ENCODE results near the gene MYO1E.
"Not testable (repeated sequence)": the region's sequence is repeated elsewhere in the genome, so short reads cannot be mapped to it uniquely, and the experiment has no call there.

The MYO1E gene

DNA sequence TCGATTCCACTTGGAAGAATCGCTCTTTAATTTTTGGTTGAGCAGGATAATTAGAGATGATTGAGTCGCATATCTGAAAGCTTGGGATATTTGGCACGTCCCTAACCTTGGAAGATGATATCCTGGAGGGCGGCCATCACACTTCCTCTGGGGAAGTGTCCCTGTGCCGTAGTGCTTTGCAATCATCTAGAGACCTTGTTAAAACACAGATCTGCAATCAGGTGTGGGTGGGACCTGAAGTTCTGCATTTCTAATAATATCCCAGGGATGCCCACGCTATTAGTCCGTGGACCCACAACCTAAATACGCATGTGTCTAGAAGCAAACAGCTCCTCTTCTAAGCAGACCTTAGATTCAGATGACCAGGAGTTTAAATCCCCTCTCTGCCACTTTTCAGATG, 20.5 kb downstream of the MYO1E start:
- no peak for DNase-seq (ENCODE audit: low read depth in 2 of 2)

DNA sequence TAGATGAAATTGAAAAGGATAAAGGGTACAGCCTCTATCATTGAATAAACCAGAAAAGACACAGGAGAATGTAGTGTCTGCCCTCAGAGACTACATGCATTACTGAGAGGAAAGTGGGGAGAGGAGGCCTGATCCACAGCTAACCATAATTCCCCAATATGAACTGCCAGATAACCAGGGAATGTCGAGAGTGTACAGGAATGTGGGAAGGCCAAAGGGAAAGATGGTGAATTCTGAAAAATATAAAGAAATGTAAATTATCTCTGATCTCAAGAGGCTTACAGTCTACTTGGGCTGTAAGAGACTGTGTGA, 22.3 kb downstream of the MYO1E start:
- DNase-seq (ENCODE audit: low read depth in 2 of 2): no peak

DNA sequence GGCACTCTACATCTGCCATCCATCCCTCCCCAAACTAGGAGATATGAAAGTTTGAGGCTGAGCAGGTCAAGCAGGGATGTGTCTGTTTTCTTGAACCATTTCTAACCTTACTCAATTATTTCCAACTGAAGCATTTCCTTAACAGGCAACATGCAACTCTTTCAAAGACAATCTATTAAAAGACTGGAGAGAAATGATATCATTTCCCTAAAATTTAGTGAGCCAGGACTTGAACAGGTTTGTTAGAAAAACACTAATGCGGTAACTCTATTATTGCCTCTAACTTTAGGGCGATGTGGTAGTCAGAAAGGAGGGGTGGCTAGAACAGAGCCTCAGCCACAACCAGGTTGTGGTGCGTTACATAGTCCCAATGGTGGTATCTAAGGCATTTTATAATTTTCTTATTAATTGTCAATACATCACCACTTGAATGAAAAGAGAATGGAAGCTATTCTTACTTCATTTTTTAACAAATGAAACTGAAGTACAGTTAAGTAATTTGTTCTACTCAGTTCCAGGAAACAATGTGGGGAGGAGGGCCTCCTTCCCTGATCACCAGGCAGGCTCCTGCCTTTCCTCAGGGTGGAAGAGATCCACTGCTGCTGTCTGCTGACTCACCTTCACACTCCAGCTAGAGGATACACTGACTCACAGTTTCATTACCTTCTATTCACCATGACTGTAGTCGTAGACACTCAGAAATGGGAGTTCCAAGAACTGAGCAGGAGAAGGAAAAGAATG, 22.8 kb downstream of the MYO1E start:
- peak; percentile 71 to 74 for DNase-seq (ENCODE audit: low read depth in 2 of 2)

DNA sequence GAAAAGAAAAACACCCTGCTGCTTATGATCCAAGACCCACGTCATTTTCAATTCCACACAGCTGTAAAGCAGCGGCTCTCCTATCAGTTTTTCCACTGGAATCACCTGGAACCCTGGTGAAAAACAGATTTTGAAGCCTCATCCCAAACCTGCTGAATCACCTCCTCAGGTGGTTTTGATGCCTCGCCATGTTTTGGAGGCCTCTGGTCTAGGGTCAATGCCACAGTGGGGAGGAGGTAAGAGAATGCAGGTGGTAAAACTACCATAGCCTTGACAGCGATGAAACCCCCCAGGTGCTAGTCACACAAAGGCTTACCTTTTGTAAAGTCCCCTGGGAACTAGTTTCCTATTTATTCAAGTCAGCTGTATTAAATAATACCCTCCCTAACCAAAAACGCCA, 24.8 kb downstream of the MYO1E start:
- no peak for DNase-seq (ENCODE audit: low read depth in 2 of 2)

DNA sequence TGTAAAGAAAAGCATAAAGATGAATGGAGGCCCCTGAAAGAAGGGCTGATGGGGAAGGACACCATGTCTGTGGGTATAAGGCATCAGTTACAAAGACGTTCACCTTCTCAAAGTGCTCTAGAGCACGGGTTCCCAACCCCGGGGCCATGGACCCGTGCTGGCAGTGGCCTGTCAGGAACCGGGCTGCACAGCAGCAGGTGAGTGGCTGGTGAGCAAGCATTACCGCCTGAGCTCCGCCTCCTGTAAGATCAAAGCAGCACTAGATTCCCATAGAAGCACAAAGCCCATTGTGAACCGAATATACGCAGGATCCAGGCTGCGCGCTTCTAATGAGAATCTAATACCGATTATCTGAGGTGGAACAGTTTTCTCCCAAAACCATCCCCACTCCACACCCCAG, 25.7 kb downstream of the MYO1E start:
- no peak for DNase-seq (ENCODE audit: low read depth in 2 of 2)

DNA sequence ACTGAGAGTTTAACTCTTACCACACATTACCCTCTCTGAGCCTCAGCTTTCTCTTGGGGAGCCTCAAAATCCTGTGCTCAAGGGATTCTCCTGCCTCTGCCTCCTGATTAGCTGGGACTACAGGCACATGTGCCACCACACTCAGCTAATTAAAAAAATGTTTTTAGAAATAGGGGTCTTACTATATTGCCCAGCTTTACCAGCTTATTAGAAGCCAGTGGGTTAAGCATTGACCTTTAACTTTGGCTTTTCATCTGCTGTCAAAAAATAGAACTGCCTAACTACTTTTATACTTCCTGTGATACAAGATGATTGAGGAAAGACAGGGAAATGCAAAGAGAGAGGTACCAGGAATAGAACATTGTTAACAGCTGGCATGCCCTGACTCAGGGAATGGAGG, 27.3 kb downstream of the MYO1E start:
- DNase-seq (ENCODE audit: low read depth in 2 of 2): no peak

DNA sequence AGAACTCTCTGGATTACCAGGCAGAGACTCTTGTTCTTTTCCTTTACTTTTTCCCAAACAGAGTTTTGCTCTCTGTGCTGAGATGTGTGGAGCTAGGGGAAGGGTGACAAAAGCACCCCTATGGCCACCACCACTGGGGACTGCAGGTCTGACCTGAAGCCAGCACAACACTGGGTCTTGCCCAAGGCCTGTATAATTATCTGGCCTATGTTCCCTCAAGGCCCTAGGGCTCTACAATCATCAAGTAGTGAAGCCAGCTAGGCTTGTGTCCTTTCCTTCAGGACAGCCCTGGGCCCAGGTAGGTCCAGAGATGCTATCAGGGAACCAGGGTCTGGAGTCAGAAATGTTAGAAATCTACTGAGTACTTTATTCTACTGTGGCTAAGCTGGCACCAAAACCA, 28.4 kb downstream of the MYO1E start:
- DNase-seq (ENCODE audit: low read depth in 2 of 2): no peak

DNA sequence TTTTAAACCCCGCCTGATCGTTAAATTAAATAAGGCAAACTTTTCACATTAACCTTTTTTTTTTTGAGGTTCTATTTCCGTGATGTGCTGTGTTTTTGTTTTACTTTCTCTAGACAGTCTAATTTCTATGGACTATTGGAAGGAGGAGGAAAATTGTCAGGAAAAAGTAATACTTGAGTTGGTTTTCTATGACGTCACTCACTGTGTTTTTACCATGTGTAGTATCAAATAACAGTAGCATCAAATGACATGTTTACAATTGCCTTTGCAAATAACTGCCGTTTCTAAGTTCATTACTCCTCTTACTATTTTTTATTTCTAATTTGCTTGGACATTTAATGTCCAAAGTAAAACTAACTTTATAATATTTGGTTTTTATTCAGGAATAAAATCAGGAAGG, 32.3 kb downstream of the MYO1E start:
- DNase-seq (ENCODE audit: low read depth in 2 of 2): no peak

DNA sequence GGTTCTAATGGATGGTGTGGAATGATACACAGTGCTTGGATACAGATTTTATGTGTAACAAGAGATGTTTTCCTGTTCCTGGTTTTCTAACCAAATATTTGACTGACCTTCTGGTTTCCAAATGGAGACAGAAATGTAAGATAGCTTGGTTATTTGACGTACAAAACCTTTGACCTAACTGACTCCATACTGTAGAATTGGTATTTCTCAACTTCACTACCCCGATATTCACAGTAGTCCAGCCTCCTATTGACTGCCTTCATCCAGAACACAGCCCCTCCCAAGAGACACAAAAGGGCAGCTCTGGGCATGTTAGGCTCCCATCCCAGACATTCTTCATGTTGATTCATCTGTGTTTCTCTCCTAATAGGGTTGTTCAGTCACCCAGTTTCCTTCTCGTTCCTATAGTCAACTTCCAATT, 33.4 kb downstream of the MYO1E start:
- DNase-seq (ENCODE audit: low read depth in 2 of 2): no peak

DNA sequence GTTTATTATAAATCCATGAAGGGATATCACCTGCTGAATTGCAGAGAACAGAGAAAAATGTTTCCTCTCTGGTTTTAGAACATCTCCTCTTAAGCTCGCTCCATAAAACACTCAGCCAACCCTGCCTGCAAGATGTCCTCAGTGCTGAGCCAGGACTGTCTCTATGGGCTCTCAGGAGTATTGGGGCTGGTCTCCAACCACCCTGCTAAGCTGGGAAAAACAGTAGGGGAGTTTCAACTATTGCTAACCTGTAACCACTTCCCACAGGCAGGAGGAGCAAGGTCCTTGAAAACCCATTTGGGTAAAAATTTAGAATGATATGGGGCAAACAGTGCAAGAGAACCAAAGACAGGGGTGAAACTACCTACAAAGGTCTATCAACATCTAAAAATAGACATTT, 34.3 kb downstream of the MYO1E start:
- DNase-seq (ENCODE audit: low read depth in 2 of 2): no peak

DNA sequence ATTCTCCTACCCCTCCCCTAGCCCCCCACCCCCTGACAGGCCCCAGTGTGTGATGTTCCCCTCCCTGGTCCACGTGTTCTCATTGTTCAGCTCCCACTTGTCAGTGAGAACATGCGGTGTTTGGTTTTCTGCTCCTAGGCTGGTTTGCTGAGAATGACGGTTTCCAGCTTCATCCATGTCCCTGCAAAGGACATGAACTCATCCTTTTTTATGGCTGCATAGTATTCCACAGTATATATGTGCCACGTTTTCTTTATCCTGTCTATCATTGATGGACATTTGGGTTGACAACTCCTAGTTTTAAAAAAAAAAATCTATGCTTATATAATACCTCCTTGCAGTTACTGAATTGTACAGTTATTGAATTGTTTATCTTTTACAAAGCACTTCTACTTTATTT, 35.9 kb downstream of the MYO1E start:
- not testable (repeated sequence) for DNase-seq (ENCODE audit: low read depth in 2 of 2)

DNA sequence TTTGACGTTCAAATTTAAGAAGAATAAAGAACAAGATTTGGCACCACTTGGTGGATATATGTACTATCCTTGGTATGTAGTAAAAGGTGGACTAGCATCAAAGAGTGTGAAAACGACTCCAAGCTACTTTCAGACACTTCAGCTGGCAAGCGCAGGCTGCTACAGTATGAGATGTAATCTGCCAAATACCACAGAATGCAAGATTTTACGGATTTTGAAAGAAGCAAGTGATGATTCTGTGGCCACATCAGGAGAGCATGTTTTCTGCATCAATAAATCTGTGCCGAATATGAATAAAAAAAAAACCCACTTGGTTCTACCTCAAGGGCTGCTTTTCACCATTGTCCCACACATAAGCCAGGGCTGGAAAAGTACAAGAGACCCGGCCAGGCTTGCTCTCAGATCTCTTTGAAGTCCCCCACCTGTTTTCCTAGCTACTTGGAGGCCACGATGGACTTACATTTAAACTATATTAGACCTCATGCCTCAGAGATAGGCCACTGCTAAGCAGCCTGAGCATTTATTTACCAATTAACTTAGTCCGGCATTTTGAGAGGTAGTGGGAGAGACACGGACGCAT, 37.4 kb downstream of the MYO1E start:
- no peak for DNase-seq (ENCODE audit: low read depth in 2 of 2)

DNA sequence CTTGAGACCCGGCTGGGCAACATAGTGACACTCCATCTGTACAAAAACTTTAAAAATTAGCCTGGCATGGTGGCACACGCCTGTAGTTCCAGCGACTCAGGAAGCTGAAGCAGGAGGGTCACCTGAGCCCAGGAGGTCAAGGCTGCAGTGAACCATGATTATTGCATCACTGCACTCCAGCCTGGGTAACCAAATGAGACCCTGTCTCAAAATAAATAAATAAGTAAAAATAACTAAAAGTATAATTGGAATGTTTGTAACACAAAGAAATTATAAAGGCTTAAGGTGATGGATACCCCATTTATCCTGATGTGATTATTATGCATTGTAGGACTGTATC, 38.6 kb downstream of the MYO1E start:
- DNase-seq (ENCODE audit: low read depth in 2 of 2): no peak

DNA sequence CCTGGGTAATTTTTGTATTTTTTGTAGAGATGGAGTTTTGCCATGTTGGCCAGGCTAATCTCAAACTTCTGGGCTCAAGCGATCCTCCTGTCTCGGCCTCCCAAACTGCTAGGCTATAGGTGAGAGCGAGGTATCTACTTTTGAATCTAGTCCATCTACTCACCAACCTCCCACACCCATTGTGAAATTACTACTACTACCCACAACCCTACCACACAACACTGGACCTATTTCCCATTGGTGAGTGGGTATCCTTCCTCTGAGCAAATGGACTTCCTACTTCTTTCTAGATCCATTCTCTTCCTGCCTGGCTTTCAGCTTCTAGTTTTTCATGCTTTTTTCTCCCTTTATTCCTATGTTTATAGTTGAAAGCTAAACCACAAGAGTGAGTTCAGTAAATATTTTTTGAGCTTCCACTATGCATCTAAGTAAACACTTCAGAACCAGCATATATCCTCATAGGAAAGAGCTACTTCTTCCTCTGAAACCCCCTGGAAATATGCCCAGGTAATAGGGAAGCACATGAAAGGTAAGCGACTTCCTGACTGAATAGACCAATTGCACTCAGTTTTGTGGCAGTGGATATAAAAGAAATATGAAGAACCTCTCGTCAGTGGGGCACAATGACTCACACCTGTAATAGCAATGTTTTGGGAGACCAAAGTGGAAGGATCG, 39.1 kb downstream of the MYO1E start:
- no peak for DNase-seq (ENCODE audit: low read depth in 2 of 2)

DNA sequence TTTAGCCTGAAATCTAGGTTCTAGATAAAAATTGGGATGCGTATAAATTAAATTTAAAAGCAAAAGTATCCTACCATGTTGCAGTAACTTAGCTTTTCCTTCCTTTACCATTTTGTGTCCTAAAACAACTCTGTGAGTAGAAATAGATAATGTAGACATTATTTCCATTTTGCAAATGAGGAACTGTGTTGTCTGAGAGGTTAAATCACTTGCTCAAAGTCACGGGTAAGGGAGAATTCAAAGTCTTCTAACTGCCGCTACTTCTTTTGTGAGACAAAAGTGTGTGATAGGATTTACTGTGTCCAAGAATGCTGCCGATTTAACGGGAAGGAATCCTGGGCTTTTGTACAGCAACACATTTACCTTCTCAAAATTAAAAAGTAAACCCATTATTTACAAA, 40.7 kb downstream of the MYO1E start:
- DNase-seq (ENCODE audit: low read depth in 2 of 2): no peak

DNA sequence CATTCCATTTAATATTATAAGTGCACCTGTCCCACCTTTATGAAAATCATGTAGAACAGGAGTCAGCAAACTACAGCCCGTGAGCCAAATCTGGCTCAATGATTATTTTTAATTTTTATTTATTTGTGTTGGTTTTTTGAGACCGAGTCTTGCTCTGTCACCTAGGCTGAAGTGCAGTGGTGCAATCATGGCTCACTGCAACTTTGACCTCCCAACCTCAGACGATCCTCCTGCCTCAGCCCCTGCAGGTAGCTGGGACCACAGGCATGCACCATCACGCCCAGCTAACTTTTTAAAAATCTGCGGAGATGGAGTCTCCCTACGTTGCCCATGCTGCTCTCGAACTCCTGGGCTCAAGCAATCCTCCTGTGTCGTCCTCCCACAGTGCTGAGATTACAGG, 42.0 kb downstream of the MYO1E start:
- DNase-seq (ENCODE audit: low read depth in 2 of 2): no peak

DNA sequence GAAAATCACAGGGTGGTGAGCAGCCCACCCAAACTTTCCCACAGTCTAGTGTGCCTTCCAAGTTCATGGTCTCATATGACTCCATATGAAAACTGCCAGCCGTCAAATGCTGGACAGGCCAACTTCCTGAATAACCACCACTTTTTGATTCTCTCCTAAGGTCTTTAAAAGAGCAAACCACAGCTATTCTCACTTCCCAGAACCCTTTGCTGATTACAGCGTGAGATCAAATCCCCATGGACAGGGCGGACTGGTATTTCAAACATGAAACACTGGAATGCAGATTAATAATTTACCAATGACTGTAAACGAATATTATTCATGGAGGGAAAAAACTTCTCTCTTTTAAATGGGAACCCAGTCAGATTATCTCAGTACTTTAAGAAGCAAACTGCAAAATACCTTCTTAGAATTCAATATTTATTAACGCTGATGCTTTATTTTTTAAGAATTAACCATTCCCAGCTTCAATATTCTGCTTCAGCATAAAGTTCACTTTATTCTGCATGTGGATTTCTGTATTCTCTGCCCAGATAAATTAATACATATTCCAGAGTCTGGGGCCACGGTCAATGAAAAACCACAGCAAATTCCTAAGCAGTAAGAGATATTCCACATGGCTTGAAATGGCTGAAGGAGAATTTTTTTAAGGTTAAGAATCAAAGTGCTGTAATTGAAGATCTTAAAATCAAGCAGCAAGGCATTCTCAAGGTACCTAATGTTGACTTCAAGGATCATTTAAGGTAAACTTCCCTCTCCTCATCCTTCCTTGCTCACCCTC, 42.9 kb downstream of the MYO1E start:
- DNase-seq (ENCODE audit: low read depth in 2 of 2): peak; percentile 82 to 84

DNA sequence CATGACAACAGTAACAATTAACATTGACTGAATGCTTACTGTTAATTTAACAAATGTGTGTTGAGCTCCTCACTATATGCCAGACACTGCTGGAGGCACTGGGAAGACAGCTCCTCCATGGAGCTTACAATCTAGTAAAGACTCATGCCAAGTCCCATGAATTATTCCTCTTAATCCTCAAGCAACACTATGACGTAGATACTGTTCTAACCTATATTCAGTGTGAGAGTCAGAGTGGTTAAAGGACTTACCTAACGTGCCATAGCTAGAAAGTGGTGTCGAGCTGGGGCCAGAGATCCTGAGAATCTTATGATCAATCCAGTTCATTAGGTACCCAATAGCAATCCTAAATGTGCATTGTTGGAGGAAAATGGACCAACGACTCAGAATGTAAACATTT, 43.6 kb downstream of the MYO1E start:
- no peak for DNase-seq (ENCODE audit: low read depth in 2 of 2)

DNA sequence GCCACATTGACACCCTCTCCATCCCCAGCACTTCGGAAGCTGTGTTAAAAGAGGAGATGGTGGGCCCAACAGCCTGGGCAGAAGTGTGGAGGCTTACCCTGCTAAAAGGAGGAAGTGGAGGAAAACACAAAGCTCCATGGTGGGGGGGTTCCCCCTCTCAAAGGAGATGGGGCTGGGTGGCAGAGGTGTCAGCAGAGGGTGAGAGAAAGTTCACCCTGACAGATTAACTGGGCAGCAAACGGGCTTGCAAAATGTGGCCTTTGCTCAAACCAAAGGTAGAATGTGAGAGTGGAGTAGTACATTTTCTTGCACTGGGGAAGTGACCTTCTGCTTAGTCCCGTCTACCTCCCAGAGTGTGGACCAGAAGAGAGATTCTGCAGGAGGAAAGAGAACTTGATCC, 44.7 kb downstream of the MYO1E start:
- no peak for DNase-seq (ENCODE audit: low read depth in 2 of 2)

DNA sequence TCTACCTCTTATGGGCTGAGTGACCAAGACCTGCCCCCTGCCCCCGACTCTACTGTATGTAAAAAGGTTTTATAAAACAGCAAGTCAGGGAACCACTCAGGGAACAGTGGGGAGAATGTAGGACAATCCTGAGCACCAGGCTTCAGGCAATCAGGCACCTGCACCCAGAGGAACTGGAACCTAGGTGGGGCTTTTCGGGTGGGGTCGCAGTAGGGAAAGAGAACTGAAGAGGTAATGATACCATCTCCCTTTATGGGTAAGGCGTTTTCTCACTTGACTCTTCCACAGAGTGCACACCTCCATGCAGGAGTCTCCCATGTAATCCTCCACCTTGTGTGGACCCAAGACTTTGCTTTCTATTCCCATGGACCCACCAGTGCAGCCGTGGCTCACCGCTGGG, 45.8 kb downstream of the MYO1E start:
- no peak for DNase-seq (ENCODE audit: low read depth in 2 of 2)

DNA sequence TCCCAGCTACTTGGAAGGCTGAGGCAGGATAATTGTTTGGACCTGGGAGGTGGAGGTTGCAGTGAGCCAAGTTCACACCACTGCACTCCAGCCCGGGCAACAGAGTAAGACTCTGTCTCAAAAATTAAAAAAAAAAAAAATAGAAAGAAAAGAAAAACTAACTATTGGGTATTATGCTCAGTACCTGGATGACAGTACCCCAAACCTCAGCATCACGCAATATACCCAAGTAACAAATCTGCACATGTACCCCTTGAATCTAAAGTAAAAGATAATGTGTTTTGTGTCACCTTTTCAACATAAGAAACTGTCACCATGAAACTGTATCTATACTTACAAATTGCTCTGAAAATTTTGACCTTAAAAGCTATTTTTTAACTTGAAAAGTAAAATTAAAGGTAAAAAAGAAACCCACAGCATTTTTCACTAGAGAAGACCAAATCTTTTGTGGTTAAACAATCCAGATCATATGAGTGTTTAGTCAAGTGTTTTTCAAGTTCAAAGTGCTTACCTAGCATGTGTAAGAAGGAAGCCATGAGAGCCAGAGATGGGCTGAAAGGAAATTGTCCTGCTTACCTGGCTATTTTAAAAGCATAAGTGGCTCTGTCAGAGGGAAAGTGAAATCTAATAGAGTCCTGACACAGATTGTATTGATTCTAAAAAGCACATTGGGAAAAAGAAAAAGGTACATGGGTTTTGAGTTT, 50.5 kb downstream of the MYO1E start:
- DNase-seq (ENCODE audit: low read depth in 2 of 2): no peak

DNA sequence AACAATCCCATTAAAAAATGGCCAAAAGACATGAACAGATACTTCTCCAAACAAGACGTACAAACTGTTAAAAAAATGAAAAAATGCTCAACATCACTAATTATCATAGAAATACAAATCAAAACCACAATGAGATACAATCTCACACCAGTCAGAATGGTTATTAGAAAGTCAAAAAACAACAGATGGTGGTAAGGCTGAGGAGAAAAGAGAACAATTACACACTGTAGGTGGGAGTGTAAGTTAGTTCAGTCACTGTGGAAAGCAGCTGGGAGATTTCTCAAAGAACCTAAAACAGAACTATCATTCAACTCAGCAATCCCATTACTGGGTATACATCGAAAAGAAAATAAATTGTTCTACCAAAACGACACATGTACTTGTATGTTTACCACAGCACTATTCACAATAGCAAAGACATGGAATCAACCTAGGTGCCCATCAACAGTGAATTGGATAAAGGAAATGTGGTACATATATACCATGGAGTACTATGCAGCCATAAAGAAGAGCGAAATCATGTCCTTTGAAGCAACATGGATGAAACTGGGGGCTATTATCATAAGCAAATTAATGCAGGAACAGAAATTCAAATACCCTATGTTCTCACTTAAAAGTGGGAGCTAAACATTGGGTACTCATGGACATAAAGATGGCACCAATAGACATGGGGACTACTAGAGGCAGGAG, 51.5 kb downstream of the MYO1E start:
- no peak for DNase-seq (ENCODE audit: low read depth in 2 of 2)
